Fibroblast of lung (primary cell): ENCODE measurements around the gene PSPC1. TPM values are rescaled to one million over a fixed set of nuclear protein-coding genes. Genes with fewer than 3 reads are reported as not detected.
A peak's percentile ranks its signal among the peaks of the same experiment; 100 is the strongest.
"Not testable (repeated sequence)": the region's sequence is repeated elsewhere in the genome, so short reads cannot be mapped to it uniquely, and the experiment has no call there.

Experiments
- DNase-seq, 2 donors: peaks; one replicate each; pipeline versions ENCODE4 v3.0.0 to v3.0.0-alpha.2; 2010; ENCODE audit warnings: low read depth in 2 of 2
- H2AFZ ChIP-seq: 2 replicates; pipeline ENCODE4 v1.5.1; 2012; ENCODE audit warnings: low read length, control low read depth, inconsistent platforms
- H3K27ac ChIP-seq: 2 replicates; pipeline ENCODE4 v1.5.1; 2011; ENCODE audit warnings: low read length, control low read depth; ENCODE audit not compliant: insufficient read depth
- H3K27me3 ChIP-seq: 2 replicates; pipeline ENCODE4 v1.5.1; 2011; ENCODE audit warnings: mild to moderate bottlenecking, low read length; ENCODE audit not compliant: control insufficient read depth, insufficient read depth
- H3K36me3 ChIP-seq: 2 replicates; pipeline ENCODE4 v1.5.1; 2011; ENCODE audit warnings: low read length; ENCODE audit not compliant: control insufficient read depth, insufficient read depth
- H3K4me1 ChIP-seq: 2 replicates; pipeline ENCODE4 v1.5.1; 2011; ENCODE audit warnings: low read length; ENCODE audit not compliant: control insufficient read depth, insufficient read depth; ENCODE audit errors: extremely low read depth
- H3K4me2 ChIP-seq: 2 replicates; pipeline ENCODE4 v1.5.1; 2011; ENCODE audit warnings: low read length, control low read depth; ENCODE audit not compliant: insufficient read depth; ENCODE audit errors: extremely low read depth
- H3K4me3 ChIP-seq, 4 experiments: fragments of 200-600 bp in 1 of 4; sonication (generic) in 1 of 4; replicated peaks in 1 of 4; 2 replicates each; pipeline ENCODE4 v1.5.1; 2011 to 2016; ENCODE audit warnings: low read length in 4 of 4, low read depth in 3 of 4, mild to moderate bottlenecking in 3 of 4, control low read depth in 2 of 4, inconsistent platforms in 1 of 4, mixed read lengths in 1 of 4; ENCODE audit not compliant: insufficient read depth in 1 of 4; ENCODE audit errors: control extremely low read depth in 1 of 4
- H3K79me2 ChIP-seq: 2 replicates; pipeline ENCODE4 v1.5.1; 2012; ENCODE audit warnings: mild to moderate bottlenecking, low read length, inconsistent platforms; ENCODE audit not compliant: control insufficient read depth, insufficient read depth
- H3K9ac ChIP-seq: 2 replicates; pipeline ENCODE4 v1.5.1; 2011; ENCODE audit warnings: mild to moderate bottlenecking, low read length, control low read depth; ENCODE audit not compliant: insufficient read depth
- H3K9me3 ChIP-seq: 2 replicates; pipeline ENCODE4 v1.5.1; 2012; ENCODE audit warnings: low read depth, low read length; ENCODE audit not compliant: control insufficient read depth, insufficient read depth
- H4K20me1 ChIP-seq: 2 replicates; pipeline ENCODE4 v1.5.1; 2011; ENCODE audit warnings: low read length; ENCODE audit not compliant: control insufficient read depth, insufficient read depth; ENCODE audit errors: extremely low read depth
- EZH2 ChIP-seq: IDR thresholded peaks from 2 replicates; pipeline ENCODE4 v1.5.1; 2012; ENCODE audit warnings: low read length, control low read depth, mild to moderate bottlenecking; ENCODE audit errors: missing control alignments
- polyA plus RNA-seq, 2 donors: library from polyadenylated mRNA; depleted of rRNA in 1 of 2; stranded (reverse) in 1 of 2; unstranded in 1 of 2; fragments of >200 nt; gene quantifications; 2 replicates each; pipeline ENCODE4 v1.2.1, GENCODE V29; 2011 to 2012; ENCODE audit warnings: missing spikeins in 1 of 2
- total RNA-seq: library from RNA; depleted of rRNA; stranded (reverse); fragments of >200 nt; gene quantifications from 2 replicates; pipeline ENCODE4 v1.2.1, GENCODE V29; 2014
- TF ChIP-seq, protein P1 (sequence below), 2 donors: IDR thresholded peaks in 1 of 2; conservative IDR thresholded peaks in 1 of 2; 1 replicate in 1 of 2; 2 replicates in 1 of 2; pipeline ENCODE4 v1.5.1; 2011 to 2012; ENCODE audit warnings: low read length in 2 of 2, control low read depth in 1 of 2, inconsistent platforms in 1 of 2, low read depth in 1 of 2, mild to moderate bottlenecking in 1 of 2

Gene PSPC1
- total and polyA plus RNA-seq, 2 donors (not counting 1 experiment from before 2014, with no cell fraction given), result 47.2 to 52.8 TPM

DNA sequence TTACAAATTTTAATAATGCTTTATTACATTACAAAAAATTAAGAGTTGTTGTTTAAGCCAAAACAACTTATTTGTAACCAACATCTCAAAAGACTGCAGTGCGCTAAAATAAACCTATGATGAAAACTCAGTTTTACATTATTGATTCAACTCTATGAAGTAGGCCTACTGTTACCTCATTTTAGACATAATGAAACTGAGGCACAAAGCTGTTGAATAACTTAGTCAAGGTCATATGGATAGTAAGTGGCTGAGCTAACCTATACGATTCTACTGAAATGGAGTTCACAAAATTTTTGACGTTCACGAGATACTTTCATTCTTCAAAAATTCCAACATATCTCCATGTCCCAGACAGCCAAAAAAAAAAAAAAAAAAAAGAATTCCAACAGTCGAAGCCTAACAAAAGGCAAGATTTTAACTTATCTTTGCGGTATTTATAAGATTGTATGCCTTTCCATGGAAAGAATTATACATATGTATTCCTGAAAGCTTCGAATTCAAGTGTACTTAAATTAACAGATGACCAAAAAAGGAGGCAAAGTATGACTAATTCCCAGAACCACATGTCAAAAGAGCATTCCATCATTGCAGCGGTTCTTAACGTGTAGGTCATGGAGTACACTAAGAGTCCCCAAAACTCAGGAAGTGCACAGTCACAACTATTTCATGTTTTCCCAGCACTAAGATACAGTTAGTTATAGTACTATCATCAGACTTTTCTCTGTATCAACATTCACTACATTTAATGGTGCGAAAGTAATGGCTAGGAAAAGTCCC is 69.4 kb downstream of the PSPC1 start:
- no peaks in the 10 kb centered on the region for H3K4me1 ChIP-seq
- H3K36me3 ChIP-seq, result peaks cover 2% of the 10 kb centered on the region
- H3K9ac ChIP-seq, result no peak overlapping the region
- no peak overlapping the region for H2AFZ ChIP-seq
- no peaks in the 10 kb centered on the region for H3K27me3 ChIP-seq
- H3K79me2 ChIP-seq, result no peaks in the 10 kb centered on the region
- no peak overlapping the region for H3K4me2 ChIP-seq
- no peak overlapping the region for H3K4me3 ChIP-seq
- peak; percentile 83 to 92 for DNase-seq
- TF ChIP-seq EZH2, result no peak
- TF ChIP-seq, protein P1, sequence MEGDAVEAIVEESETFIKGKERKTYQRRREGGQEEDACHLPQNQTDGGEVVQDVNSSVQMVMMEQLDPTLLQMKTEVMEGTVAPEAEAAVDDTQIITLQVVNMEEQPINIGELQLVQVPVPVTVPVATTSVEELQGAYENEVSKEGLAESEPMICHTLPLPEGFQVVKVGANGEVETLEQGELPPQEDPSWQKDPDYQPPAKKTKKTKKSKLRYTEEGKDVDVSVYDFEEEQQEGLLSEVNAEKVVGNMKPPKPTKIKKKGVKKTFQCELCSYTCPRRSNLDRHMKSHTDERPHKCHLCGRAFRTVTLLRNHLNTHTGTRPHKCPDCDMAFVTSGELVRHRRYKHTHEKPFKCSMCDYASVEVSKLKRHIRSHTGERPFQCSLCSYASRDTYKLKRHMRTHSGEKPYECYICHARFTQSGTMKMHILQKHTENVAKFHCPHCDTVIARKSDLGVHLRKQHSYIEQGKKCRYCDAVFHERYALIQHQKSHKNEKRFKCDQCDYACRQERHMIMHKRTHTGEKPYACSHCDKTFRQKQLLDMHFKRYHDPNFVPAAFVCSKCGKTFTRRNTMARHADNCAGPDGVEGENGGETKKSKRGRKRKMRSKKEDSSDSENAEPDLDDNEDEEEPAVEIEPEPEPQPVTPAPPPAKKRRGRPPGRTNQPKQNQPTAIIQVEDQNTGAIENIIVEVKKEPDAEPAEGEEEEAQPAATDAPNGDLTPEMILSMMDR (conservative IDR thresholded peaks at IDR 0.05 in 1 of 2, IDR thresholded peaks at IDR 0.05 in 1 of 2; ENCODE audit: low read depth in 1 of 2, low read length in 2 of 2), result no peak
- H3K27ac ChIP-seq, result no peak overlapping the region
- no peaks in the 10 kb centered on the region for H4K20me1 ChIP-seq
- no peaks in the 10 kb centered on the region for H3K9me3 ChIP-seq

DNA sequence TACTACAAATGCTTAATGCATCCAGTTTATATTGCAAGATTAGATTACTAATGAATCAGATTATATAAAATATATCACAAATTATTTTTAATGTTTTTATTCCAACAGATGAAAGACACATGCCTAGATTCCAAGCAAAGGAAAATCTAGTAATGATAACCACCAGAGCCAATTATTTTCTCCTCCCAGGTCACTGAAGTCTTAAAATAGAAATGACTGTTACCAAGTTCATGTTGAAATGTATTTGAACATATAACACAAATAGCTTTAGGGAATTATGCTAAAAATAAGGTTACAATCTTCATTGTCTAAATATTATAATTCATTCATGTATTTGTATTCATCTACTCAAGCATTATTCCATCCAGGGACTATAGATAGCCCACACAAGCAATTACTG is 73.0 kb downstream of the PSPC1 start:
- not testable (repeated sequence) for H3K79me2 ChIP-seq, H3K9ac ChIP-seq, H4K20me1 ChIP-seq, H3K4me1 ChIP-seq, H3K27me3 ChIP-seq, H3K36me3 ChIP-seq, H2AFZ ChIP-seq, H3K9me3 ChIP-seq, H3K27ac ChIP-seq, H3K4me3 ChIP-seq, DNase-seq, H3K4me2 ChIP-seq

DNA sequence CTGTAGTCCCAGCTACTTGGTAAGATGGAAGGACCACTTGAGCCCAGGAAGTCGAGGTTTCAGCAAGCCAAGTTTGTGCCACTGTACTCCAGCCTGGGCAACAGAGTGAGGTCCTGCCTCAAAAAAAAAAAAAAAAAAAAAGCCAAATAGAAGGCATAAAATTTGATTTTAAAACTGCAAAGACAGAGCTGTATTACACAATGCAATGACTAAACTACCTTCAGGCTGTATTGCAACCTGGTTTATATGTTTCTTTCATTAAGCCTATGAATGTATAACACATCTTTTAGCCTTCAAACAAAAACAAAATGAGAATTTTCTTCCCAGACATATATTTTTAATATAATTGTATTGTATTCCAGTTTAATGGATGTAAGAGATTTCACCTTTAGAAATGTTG is 73.7 kb downstream of the PSPC1 start:
- H4K20me1 ChIP-seq, H2AFZ ChIP-seq, H3K4me2 ChIP-seq, H3K27me3 ChIP-seq, H3K9ac ChIP-seq, H3K4me1 ChIP-seq, H3K4me3 ChIP-seq, H3K27ac ChIP-seq, H3K9me3 ChIP-seq, H3K36me3 ChIP-seq, H3K79me2 ChIP-seq, DNase-seq: not testable (repeated sequence)

DNA sequence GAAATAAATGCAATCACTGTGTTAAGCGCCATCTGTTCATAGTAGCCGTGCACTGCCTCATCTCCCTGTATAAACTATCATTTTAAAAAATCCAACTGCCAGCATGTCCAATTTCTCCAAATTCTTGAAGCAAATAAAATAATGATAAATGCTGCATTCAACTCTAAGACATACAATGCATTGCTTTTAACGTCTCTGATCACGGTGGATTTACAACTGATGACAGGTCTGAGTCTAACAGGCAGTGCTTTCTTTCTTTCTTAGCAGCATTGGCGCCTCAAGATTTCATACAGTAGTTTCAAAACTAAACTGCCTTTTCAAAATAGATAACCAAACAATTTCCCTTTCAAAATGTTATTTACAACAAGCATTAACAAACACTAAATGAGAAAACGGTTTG is 78.5 kb downstream of the PSPC1 start:
- DNase-seq, H3K27me3 ChIP-seq, H3K36me3 ChIP-seq, H3K9ac ChIP-seq, H3K4me1 ChIP-seq, H3K79me2 ChIP-seq, H3K4me3 ChIP-seq, H3K9me3 ChIP-seq, H4K20me1 ChIP-seq, H3K27ac ChIP-seq, H3K4me2 ChIP-seq, H2AFZ ChIP-seq: not testable (repeated sequence)

DNA sequence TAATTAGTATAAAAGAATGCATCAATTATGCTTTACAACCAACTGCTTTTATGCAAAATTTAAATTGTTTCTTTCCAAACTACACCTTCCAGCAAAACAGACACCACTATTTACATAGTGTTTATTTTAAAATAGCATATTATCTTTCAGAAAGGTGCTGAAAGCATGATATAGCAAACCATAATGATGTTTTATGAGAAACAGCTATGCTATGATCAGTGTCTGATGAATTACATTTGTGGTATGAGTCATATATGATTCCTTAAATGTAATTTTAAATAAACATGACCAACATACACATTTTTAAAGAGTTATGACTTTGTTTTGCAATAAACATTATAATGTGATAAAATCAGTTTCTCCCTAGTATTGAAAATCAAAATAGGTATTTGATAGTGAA is 81.1 kb downstream of the PSPC1 start:
- H3K79me2 ChIP-seq, H3K9ac ChIP-seq, H3K27ac ChIP-seq, DNase-seq, H4K20me1 ChIP-seq, H3K4me3 ChIP-seq, H2AFZ ChIP-seq, H3K4me2 ChIP-seq, H3K9me3 ChIP-seq, H3K36me3 ChIP-seq, H3K4me1 ChIP-seq, H3K27me3 ChIP-seq: not testable (repeated sequence)

DNA sequence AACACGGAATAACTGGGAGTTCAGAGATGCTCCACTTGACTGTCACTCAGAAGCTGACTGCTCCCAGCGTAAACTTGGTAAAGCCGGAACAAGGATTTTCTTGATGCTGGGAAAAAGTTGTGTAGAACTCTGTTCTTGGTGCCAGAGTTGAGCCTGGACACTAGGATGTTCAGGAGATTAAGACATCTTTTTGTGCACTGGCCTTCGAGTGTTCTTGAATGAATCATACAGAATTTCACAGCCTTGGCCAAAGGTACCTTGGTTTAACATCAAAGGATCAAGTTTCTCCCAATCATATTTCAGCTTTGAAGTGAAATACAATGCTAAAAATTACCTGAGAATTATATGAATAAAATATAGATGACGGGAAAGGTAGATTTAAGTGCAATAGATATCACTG is 81.8 kb downstream of the PSPC1 start:
- H3K4me1 ChIP-seq, H3K36me3 ChIP-seq, DNase-seq, H3K9me3 ChIP-seq, H3K79me2 ChIP-seq, H4K20me1 ChIP-seq, H3K9ac ChIP-seq, H3K27ac ChIP-seq, H2AFZ ChIP-seq, H3K4me2 ChIP-seq, H3K27me3 ChIP-seq, H3K4me3 ChIP-seq: not testable (repeated sequence)
